OCI-LY7 (cell line): Measurements from ENCODE around the gene DHFR2. TPM values are rescaled to one million over a fixed set of nuclear protein-coding genes. Genes with fewer than 3 reads are reported as not detected.

ENCODE experiments used
- BruUV-seq: library from RNA; stranded (reverse); fragments of 400-500 nt; replicated peaks from 2 replicates; lab custom pipeline; 2021; lab: Mats Ljungman, UMichigan
- CTCF ChIA-PET: fragments of 300-600 bp; sonication (Branson Sonifier 250); formaldehyde crosslinking; loops from one replicate; lab custom pipeline; 2022; ENCODE audit warnings: antibody characterized with exemption; ENCODE audit not compliant: unreplicated experiment; lab: Charles Lee
- POLR2A ChIA-PET: fragments of 300-600 bp; sonication (Branson Sonifier 250); formaldehyde crosslinking; loops from one replicate; lab custom pipeline; 2022; ENCODE audit warnings: antibody characterized with exemption; lab: Charles Lee
- DNase-seq: peaks from one replicate; pipeline ENCODE4 v3.0.0-alpha.2; 2015; ENCODE audit warnings: low spot score
- H2AFZ ChIP-seq: fragments of 200-600 bp; sonication (generic), shearing (Covaris generic); 2 replicates; pipeline ENCODE4 v1.6.1; 2014; ENCODE audit warnings: mild to moderate bottlenecking, antibody characterized with exemption, low read length, moderate library complexity
- H3K27ac ChIP-seq: fragments of 200-600 bp; sonication (generic); 2 replicates; pipeline ENCODE4 v1.5.1; 2014; ENCODE audit warnings: mixed run types, low read depth, mild to moderate bottlenecking, moderate library complexity, low read length, inconsistent platforms; ENCODE audit not compliant: poor library complexity, severe bottlenecking
- H3K36me3 ChIP-seq: fragments of 200-600 bp; sonication (generic); 2 replicates; pipeline ENCODE4 v1.6.1; 2014; ENCODE audit warnings: mild to moderate bottlenecking, antibody characterized with exemption, low read length, moderate library complexity, mixed read lengths; ENCODE audit not compliant: insufficient read depth
- H3K4me1 ChIP-seq: fragments of 200-600 bp; sonication (generic); 2 replicates; pipeline ENCODE4 v1.5.1; 2014; ENCODE audit warnings: mild to moderate bottlenecking, low read length; ENCODE audit not compliant: insufficient read depth, poor library complexity, severe bottlenecking
- H3K4me2 ChIP-seq: fragments of 200-600 bp; sonication (generic); 2 replicates; pipeline ENCODE4 v1.6.1; 2014; ENCODE audit warnings: mild to moderate bottlenecking, low read length
- H3K4me3 ChIP-seq: fragments of 200-600 bp; sonication (generic); 2 replicates; pipeline ENCODE4 v1.5.1; 2014; ENCODE audit warnings: mild to moderate bottlenecking, low read depth, low read length; ENCODE audit not compliant: poor library complexity, severe bottlenecking
- H3K79me2 ChIP-seq: fragments of 200-600 bp; sonication (generic); 2 replicates; pipeline ENCODE4 v1.6.1; 2016; ENCODE audit warnings: low read depth, mild to moderate bottlenecking, low read length, moderate library complexity, mixed read lengths; ENCODE audit not compliant: insufficient read depth
- H3K9me2 ChIP-seq: fragments of 200-600 bp; sonication (generic); 2 replicates; pipeline ENCODE4 v1.6.1; 2016; ENCODE audit warnings: mild to moderate bottlenecking, low read length, mixed read lengths; ENCODE audit not compliant: insufficient read depth
- H3K9me3 ChIP-seq: fragments of 200-600 bp; sonication (generic); 2 replicates; pipeline ENCODE4 v1.6.1; 2014; ENCODE audit warnings: mild to moderate bottlenecking, mixed run types, low read length, mixed read lengths
- H4K20me1 ChIP-seq: fragments of 200-600 bp; sonication (generic); 2 replicates; pipeline ENCODE4 v1.6.1; 2014; ENCODE audit warnings: mild to moderate bottlenecking, antibody characterized with exemption, low read length, moderate library complexity, mixed read lengths; ENCODE audit not compliant: insufficient read depth
- EZH2phosphoT487 ChIP-seq: fragments of 200-600 bp; sonication (generic); IDR thresholded peaks from 2 replicates; pipeline ENCODE4 v1.6.1; 2018; ENCODE audit warnings: low read depth, borderline replicate concordance, mild to moderate bottlenecking, mixed run types, antibody characterized with exemption, low read length, moderate library complexity, mixed read lengths
- intact Hi-C: fragments of 100-400 bp; cut with micrococcal nuclease; formaldehyde crosslinking; loops from one replicate; pipeline ENCODE4 v1.10.0; 2022; ENCODE audit not compliant: unreplicated experiment
- total RNA-seq, 2 experiments: library from RNA; depleted of rRNA in 1 of 2; stranded (reverse); fragments of >200 nt in 1 of 2; shearing (Covaris generic) in 1 of 2; gene quantifications; 2 replicates each; pipeline ENCODE4 v1.2.3, GENCODE V29; 2014 to 2022
- TF ChIP-seq, protein P1 (sequence below): fragments of 200-600 bp; sonication (generic); conservative IDR thresholded peaks from 2 replicates; pipeline ENCODE4 v1.5.1; 2014; ENCODE audit warnings: mild to moderate bottlenecking, antibody characterized with exemption, low read length, moderate library complexity, mixed read lengths

The DHFR2 gene
- total RNA-seq, 2 experiments from 2014 or later, result 4.5 to 5.7 TPM

DNA sequence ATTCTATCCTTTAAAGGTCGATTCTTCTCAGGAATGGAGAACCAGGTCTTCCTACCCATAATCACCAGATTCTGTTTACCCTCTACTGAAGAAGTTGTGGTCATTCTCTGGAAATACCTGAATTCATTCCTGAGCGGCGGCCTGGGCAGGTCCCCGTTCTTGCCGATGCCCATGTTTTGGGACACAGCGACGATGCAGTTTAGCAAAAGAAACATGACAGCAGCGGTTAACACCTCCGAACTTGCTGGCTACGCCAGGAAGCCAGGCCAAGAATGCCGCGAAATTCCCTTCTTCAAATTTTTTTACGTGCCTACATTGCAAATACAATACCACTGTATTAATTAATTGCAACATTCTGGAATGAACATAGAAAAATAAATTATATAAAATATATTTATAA is 1.4 kb downstream of the DHFR2 start:
- no peak overlapping the region for H3K4me3 ChIP-seq
- H4K20me1 ChIP-seq, result no peaks in the 10 kb centered on the region
- H3K79me2 ChIP-seq, result peaks cover 40% of the 10 kb centered on the region
- intact Hi-C loops, result no loop called here
- H3K4me2 ChIP-seq, result no peak overlapping the region
- peaks cover 26% of the 10 kb centered on the region for H3K4me1 ChIP-seq
- ChIA-PET CTCF (no interaction called here), POLR2A (interaction anchor here (1.6 to 2.4 kb wide), 3 partner anchors 8 to 51 kb away, joined by 4 to 7 read pairs (median 5); partner anchors contain the start of gene STX19)
- TF ChIP-seq EZH2phosphoT487, result no peak
- TF ChIP-seq, protein P1, sequence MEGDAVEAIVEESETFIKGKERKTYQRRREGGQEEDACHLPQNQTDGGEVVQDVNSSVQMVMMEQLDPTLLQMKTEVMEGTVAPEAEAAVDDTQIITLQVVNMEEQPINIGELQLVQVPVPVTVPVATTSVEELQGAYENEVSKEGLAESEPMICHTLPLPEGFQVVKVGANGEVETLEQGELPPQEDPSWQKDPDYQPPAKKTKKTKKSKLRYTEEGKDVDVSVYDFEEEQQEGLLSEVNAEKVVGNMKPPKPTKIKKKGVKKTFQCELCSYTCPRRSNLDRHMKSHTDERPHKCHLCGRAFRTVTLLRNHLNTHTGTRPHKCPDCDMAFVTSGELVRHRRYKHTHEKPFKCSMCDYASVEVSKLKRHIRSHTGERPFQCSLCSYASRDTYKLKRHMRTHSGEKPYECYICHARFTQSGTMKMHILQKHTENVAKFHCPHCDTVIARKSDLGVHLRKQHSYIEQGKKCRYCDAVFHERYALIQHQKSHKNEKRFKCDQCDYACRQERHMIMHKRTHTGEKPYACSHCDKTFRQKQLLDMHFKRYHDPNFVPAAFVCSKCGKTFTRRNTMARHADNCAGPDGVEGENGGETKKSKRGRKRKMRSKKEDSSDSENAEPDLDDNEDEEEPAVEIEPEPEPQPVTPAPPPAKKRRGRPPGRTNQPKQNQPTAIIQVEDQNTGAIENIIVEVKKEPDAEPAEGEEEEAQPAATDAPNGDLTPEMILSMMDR, result no peak
- H3K9me2 ChIP-seq, result no peaks in the 10 kb centered on the region
- H3K27ac ChIP-seq, result no peak overlapping the region
- H3K36me3 ChIP-seq, result peaks cover 22% of the 10 kb centered on the region
- H3K9me3 ChIP-seq, result peaks cover 4% of the 10 kb centered on the region; the same call in 1 of the 2 replicates
- no TSS peak for BruUV-seq
- H2AFZ ChIP-seq, result no peak overlapping the region
- no peak for DNase-seq

DNA sequence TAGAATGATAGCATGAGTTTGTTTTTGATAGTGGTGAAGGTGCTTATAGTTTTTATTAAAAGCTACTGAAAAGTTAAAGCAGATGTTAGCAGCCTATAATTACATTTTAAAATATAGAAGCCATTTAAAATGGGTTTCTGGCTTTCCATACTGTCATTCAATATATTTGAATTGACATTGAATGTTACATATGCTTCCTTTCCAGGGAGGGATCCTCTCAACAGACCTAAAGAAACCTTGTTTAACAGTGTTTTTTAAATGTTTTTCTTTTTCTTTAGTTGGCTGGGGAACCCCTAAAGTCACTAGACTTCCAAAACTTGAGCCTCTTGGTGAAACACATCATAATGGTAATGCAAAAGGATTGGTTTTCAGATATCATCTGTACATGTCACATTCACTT is 12.2 kb downstream of the DHFR2 start:
- POLR2A ChIA-PET, result interaction anchor here (0.7 to 3.2 kb wide), 9 partner anchors 13 to 616 kb away, joined by 3 to 23 read pairs (median 4); partner anchors contain the start of genes DHFR2 and NSUN3
- H3K9me2 ChIP-seq, result no peaks in the 10 kb centered on the region
- H4K20me1 ChIP-seq, result no peaks in the 10 kb centered on the region

DNA sequence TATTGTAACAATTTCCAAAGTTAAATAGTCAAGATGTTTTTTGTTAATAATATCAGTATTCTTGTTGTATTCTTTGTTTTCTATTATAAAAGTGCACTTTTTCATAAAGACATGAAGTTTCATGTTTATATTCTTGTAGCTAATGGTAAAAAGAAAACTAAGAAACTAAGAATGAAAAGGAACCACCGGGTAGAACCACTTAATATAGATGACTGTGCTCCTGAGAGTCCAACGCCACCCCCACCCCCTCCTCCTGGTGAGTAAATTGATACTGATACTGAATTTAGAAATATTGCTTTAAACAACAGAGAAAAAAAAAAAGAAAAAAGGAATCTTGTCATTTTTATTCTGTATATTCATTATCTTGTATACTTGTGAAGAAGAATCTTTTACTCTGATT is 13.4 kb downstream of the DHFR2 start:
- intact Hi-C loops, result no loop called here
- H3K4me3 ChIP-seq, result no peak overlapping the region
- TF ChIP-seq, protein P1, result no peak
- no peak for TF ChIP-seq EZH2phosphoT487
- H3K4me2 ChIP-seq, result no peak overlapping the region
- ChIA-PET CTCF (no interaction called here), POLR2A (interaction anchor here (0.6 to 3.2 kb wide), 4 partner anchors 14 to 24 kb away, joined by 3 to 23 read pairs (median 4); partner anchors contain the start of genes DHFR2 and NSUN3)
- BruUV-seq, result no TSS peak
- H4K20me1 ChIP-seq, result no peaks in the 10 kb centered on the region
- no peaks in the 10 kb centered on the region for H3K9me2 ChIP-seq
- peaks cover 5% of the 10 kb centered on the region for H3K36me3 ChIP-seq
- DNase-seq, result no peak
- no peaks in the 10 kb centered on the region for H3K4me1 ChIP-seq
- no peak overlapping the region for H3K27ac ChIP-seq
- H3K79me2 ChIP-seq, result no peaks in the 10 kb centered on the region
- no peak overlapping the region for H2AFZ ChIP-seq
- H3K9me3 ChIP-seq, result no peaks in the 10 kb centered on the region

More for the DNA sequence above, 12.2 kb downstream of the DHFR2 start:
- CTCF ChIA-PET, result no interaction called here
- intact Hi-C loops, result no loop called here
- Histone ChIP-seq H3K36me3 (no peaks in the 10 kb centered on the region; the same call in 1 of the 2 replicates), H3K9me3 (no peaks in the 10 kb centered on the region), H3K4me2 (no peak overlapping the region), H3K4me1 (no peaks in the 10 kb centered on the region), H3K79me2 (no peaks in the 10 kb centered on the region), H3K27ac (no peak overlapping the region), H3K4me3 (no peak overlapping the region), H2AFZ (no peak overlapping the region)
- no peak for DNase-seq
- no TSS peak for BruUV-seq
- TF ChIP-seq, protein P1, result no peak
- TF ChIP-seq EZH2phosphoT487, result no peak
